HG03066 (cell line): ENCODE results near the gene SDF2L1.
"Not testable (repeated sequence)": the region's sequence is repeated elsewhere in the genome, so short reads cannot be mapped to it uniquely, and the experiment has no call there.

Experiments used
- ATAC-seq: cut with Tn5 transposase; IDR thresholded peaks from one replicate; pipeline ENCODE4 v1.9.1; 2021; ENCODE audit warnings: low read depth; ENCODE audit not compliant: unreplicated experiment

Gene SDF2L1

GRCh38 chr22:21684492-21685163 is 42.5 kb downstream of the SDF2L1 start:
- ATAC-seq = no peak

GRCh38 chr22:21685164-21685513 is 43.0 kb downstream of the SDF2L1 start:
- ATAC-seq = no peak

GRCh38 chr22:21686193-21686608 is 44.1 kb downstream of the SDF2L1 start:
- no peak for ATAC-seq

GRCh38 chr22:21686634-21687393 is 44.7 kb downstream of the SDF2L1 start:
- no peak for ATAC-seq

- ATAC-seq = no peak
Observed at GRCh38 chr22:21687685-21688259, 45.7 kb downstream of the SDF2L1 start.

- ATAC-seq = no peak
Observed at GRCh38 chr22:21688341-21688705, 46.2 kb downstream of the SDF2L1 start.

- no peak for ATAC-seq
Observed at GRCh38 chr22:21688706-21689381, 46.7 kb downstream of the SDF2L1 start.

- ATAC-seq = no peak
Observed at GRCh38 chr22:21690401-21690801, 48.3 kb downstream of the SDF2L1 start.

GRCh38 chr22:21691816-21692215 is 49.7 kb downstream of the SDF2L1 start:
- ATAC-seq = no peak

- ATAC-seq = not testable (repeated sequence)
Observed at GRCh38 chr22:21692856-21693255, 50.8 kb downstream of the SDF2L1 start.

GRCh38 chr22:21693333-21693998 is 51.4 kb downstream of the SDF2L1 start:
- ATAC-seq = no peak
